AG09309 (cell line): ENCODE measurements around the gene ARMH1.

ENCODE experiments used
- DNase-seq: peaks from one replicate; pipeline ENCODE4 v3.0.0-alpha.2; 2010; ENCODE audit warnings: low read depth
- H3K4me3 ChIP-seq: 2 replicates; pipeline ENCODE4 v1.5.1; 2011; ENCODE audit warnings: mild to moderate bottlenecking, low read depth, low read length, moderate library complexity; ENCODE audit not compliant: control insufficient read depth
- TF ChIP-seq, protein P1 (sequence below): IDR thresholded peaks from 2 replicates; pipeline ENCODE4 v1.5.1; 2011; ENCODE audit warnings: mild to moderate bottlenecking, low read depth, low read length, inconsistent platforms; ENCODE audit not compliant: insufficient read depth, control insufficient read depth; ENCODE audit errors: missing control alignments

ARMH1 gene

GRCh38 chr1:44720281-44720680 is 45.8 kb downstream of the ARMH1 start:
- TF ChIP-seq, protein P1, sequence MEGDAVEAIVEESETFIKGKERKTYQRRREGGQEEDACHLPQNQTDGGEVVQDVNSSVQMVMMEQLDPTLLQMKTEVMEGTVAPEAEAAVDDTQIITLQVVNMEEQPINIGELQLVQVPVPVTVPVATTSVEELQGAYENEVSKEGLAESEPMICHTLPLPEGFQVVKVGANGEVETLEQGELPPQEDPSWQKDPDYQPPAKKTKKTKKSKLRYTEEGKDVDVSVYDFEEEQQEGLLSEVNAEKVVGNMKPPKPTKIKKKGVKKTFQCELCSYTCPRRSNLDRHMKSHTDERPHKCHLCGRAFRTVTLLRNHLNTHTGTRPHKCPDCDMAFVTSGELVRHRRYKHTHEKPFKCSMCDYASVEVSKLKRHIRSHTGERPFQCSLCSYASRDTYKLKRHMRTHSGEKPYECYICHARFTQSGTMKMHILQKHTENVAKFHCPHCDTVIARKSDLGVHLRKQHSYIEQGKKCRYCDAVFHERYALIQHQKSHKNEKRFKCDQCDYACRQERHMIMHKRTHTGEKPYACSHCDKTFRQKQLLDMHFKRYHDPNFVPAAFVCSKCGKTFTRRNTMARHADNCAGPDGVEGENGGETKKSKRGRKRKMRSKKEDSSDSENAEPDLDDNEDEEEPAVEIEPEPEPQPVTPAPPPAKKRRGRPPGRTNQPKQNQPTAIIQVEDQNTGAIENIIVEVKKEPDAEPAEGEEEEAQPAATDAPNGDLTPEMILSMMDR, result no peak
- no peak for DNase-seq
- H3K4me3 ChIP-seq, result no peak overlapping the region

GRCh38 chr1:44721485-44722361 is 47.2 kb downstream of the ARMH1 start:
- peak; percentile 81 for DNase-seq
- H3K4me3 ChIP-seq, result no peak overlapping the region
- TF ChIP-seq, protein P1, result no peak

- no peak for DNase-seq
- TF ChIP-seq, protein P1, result no peak
- H3K4me3 ChIP-seq, result no peak overlapping the region
Measured at GRCh38 chr1:44723064-44723463, 48.5 kb downstream of the ARMH1 start.

- TF ChIP-seq, protein P1, result no peak
- no peak for DNase-seq
- H3K4me3 ChIP-seq, result no peak overlapping the region
Measured at GRCh38 chr1:44723496-44724295, 49.2 kb downstream of the ARMH1 start.

- H3K4me3 ChIP-seq, result no peak overlapping the region
Measured at GRCh38 chr1:44724296-44724954, 49.9 kb downstream of the ARMH1 start.

More at GRCh38 chr1:44724296-44724954, 49.9 kb downstream of the ARMH1 start:
- TF ChIP-seq, protein P1, result no peak
- DNase-seq, result no peak
